Measurements from ENCODE around the gene TJP2. TPM values are rescaled to one million over a fixed set of nuclear protein-coding genes. Genes with fewer than 3 reads are reported as not detected.

The TJP2 gene
- polyA plus RNA-seq, 1 donor from 2014 or later, result 3.1 TPM

GRCh38 chr9:69248005-69248404 is 73.9 kb downstream of the TJP2 start:
- Histone ChIP-seq H3F3A (ENCODE audit: insufficient read depth, low read length, poor library complexity, severe bottlenecking) (no peaks in the 10 kb centered on the region), H3K4me3 (ENCODE audit: low read length) (no peak overlapping the region), H3K9me2 (ENCODE audit: insufficient read depth, low read length) (no peaks in the 10 kb centered on the region), H3K36me3 (ENCODE audit: insufficient read depth, low read length) (no peaks in the 10 kb centered on the region), H4K20me1 (ENCODE audit: insufficient read depth) (no peaks in the 10 kb centered on the region), H3K79me2 (replicated peaks; ENCODE audit: insufficient read depth, low read length) (no peaks in the 10 kb centered on the region), H2AFZ (ENCODE audit: low read depth, low read length) (no peak overlapping the region), H3K9ac (ENCODE audit: low read length) (no peak overlapping the region), H3K4me2 (ENCODE audit: low read length) (no peak overlapping the region), H3K27me3 (ENCODE audit: insufficient read depth, low read depth, low read length) (no peaks in the 10 kb centered on the region), H3K27ac (ENCODE audit: low read length) (no peak overlapping the region), H3K9me3 (ENCODE audit: low read length) (no peaks in the 10 kb centered on the region)
- TF ChIP-seq REST (IDR thresholded peaks at IDR 0.05; ENCODE audit: borderline replicate concordance) (no peak), EZH2 (IDR thresholded peaks at IDR 0.05; ENCODE audit: borderline replicate concordance, insufficient read depth, low read length, poor library complexity, severe bottlenecking) (no peak), EP300 (conservative IDR thresholded peaks at IDR 0.05; ENCODE audit: poor library complexity, severe bottlenecking) (no peak), MXI1 (conservative IDR thresholded peaks at IDR 0.05; ENCODE audit: poor library complexity, severe bottlenecking) (no peak), SMC3 (conservative IDR thresholded peaks at IDR 0.05; ENCODE audit: poor library complexity) (no peak), CTCF (IDR thresholded peaks at IDR 0.05; ENCODE audit: poor library complexity, severe bottlenecking) (no peak), POLR2AphosphoS5 (IDR thresholded peaks at IDR 0.05) (no peak), RAD21 (conservative IDR thresholded peaks at IDR 0.05) (no peak), TAF1 (IDR thresholded peaks at IDR 0.05; ENCODE audit: low read depth) (no peak)

- Histone ChIP-seq H3K9me2 (ENCODE audit: insufficient read depth, low read length) (no peaks in the 10 kb centered on the region), H3K9me3 (ENCODE audit: low read length) (no peaks in the 10 kb centered on the region), H3K27me3 (ENCODE audit: insufficient read depth, low read depth, low read length) (no peaks in the 10 kb centered on the region), H3K9ac (ENCODE audit: low read length) (no peak overlapping the region), H3K79me2 (replicated peaks; ENCODE audit: insufficient read depth, low read length) (no peaks in the 10 kb centered on the region), H2AFZ (ENCODE audit: low read depth, low read length) (no peak overlapping the region), H3F3A (ENCODE audit: insufficient read depth, low read length, poor library complexity, severe bottlenecking) (no peaks in the 10 kb centered on the region), H3K36me3 (ENCODE audit: insufficient read depth, low read length) (no peaks in the 10 kb centered on the region), H3K27ac (ENCODE audit: low read length) (no peak overlapping the region), H4K20me1 (ENCODE audit: insufficient read depth) (no peaks in the 10 kb centered on the region), H3K4me2 (ENCODE audit: low read length) (no peak overlapping the region), H3K4me3 (ENCODE audit: low read length) (no peak overlapping the region)
- no peak for TF ChIP-seq EZH2 (IDR thresholded peaks at IDR 0.05; ENCODE audit: borderline replicate concordance, insufficient read depth, low read length, poor library complexity, severe bottlenecking)
- TF ChIP-seq SMC3 (conservative IDR thresholded peaks at IDR 0.05; ENCODE audit: poor library complexity), result no peak
- no peak for TF ChIP-seq RAD21 (conservative IDR thresholded peaks at IDR 0.05)
- no peak for TF ChIP-seq POLR2AphosphoS5 (IDR thresholded peaks at IDR 0.05)
- TF ChIP-seq REST (IDR thresholded peaks at IDR 0.05; ENCODE audit: borderline replicate concordance), result no peak
- no peak for TF ChIP-seq EP300 (conservative IDR thresholded peaks at IDR 0.05; ENCODE audit: poor library complexity, severe bottlenecking)
- no peak for TF ChIP-seq MXI1 (conservative IDR thresholded peaks at IDR 0.05; ENCODE audit: poor library complexity, severe bottlenecking)
Observed at GRCh38 chr9:69249337-69249736, 75.3 kb downstream of the TJP2 start.

Data from neural cell (in vitro differentiated cells).